Loucy (cell line): ENCODE measurements around the gene SCTR.

Experiments
- H2AFZ ChIP-seq: fragments of 200-600 bp; sonication (generic); 2 replicates; pipeline ENCODE4 v1.6.0; 2016; ENCODE audit warnings: antibody characterized with exemption, mild to moderate bottlenecking, low read length, moderate library complexity
- H3F3A ChIP-seq: fragments of 200-600 bp; 2 replicates; pipeline ENCODE4 v1.6.0; 2016; ENCODE audit warnings: antibody characterized with exemption, low read depth, mild to moderate bottlenecking
- H3K27me3 ChIP-seq: fragments of 200-600 bp; sonication (generic); 2 replicates; pipeline ENCODE4 v1.6.1; 2014; ENCODE audit warnings: low read length, mild to moderate bottlenecking; ENCODE audit not compliant: insufficient read depth, poor library complexity, severe bottlenecking
- H3K36me3 ChIP-seq: fragments of 200-600 bp; sonication (generic); 2 replicates; pipeline ENCODE4 v1.6.1; 2016; ENCODE audit warnings: low read length; ENCODE audit not compliant: insufficient read depth
- H3K4me1 ChIP-seq: fragments of 200-600 bp; sonication (generic); 2 replicates; pipeline ENCODE4 v1.5.1; 2014; ENCODE audit warnings: low read length, mild to moderate bottlenecking; ENCODE audit not compliant: insufficient read depth, poor library complexity, severe bottlenecking
- H3K4me2 ChIP-seq: fragments of 200-600 bp; sonication (generic); 2 replicates; pipeline ENCODE4 v1.6.0; 2014; ENCODE audit warnings: antibody characterized with exemption, low read length, low read depth, mild to moderate bottlenecking; ENCODE audit not compliant: poor library complexity, severe bottlenecking
- H3K4me3 ChIP-seq: fragments of 200-600 bp; sonication (generic); 2 replicates; pipeline ENCODE4 v1.5.1; 2014; ENCODE audit warnings: low read length, mild to moderate bottlenecking, mixed read lengths; ENCODE audit not compliant: poor library complexity, severe bottlenecking
- H3K79me2 ChIP-seq: fragments of 200-600 bp; sonication (generic); 2 replicates; pipeline ENCODE4 v1.6.1; 2014; ENCODE audit warnings: low read length; ENCODE audit not compliant: insufficient read depth
- H3K9ac ChIP-seq: fragments of 200-600 bp; sonication (generic); 2 replicates; pipeline ENCODE4 v1.6.0; 2014; ENCODE audit warnings: mild to moderate bottlenecking, low read depth, low read length, moderate library complexity; ENCODE audit not compliant: poor library complexity, severe bottlenecking
- H3K9me2 ChIP-seq: fragments of 200-600 bp; sonication (generic); replicated peaks from 2 replicates; pipeline ENCODE4 v1.6.1; 2016; ENCODE audit warnings: low read depth, low read length, mixed read lengths
- H3K9me3 ChIP-seq: fragments of 200-600 bp; sonication (generic); 2 replicates; pipeline ENCODE4 v1.6.1; 2014; ENCODE audit warnings: mild to moderate bottlenecking, antibody characterized with exemption, low read length, low read depth; ENCODE audit not compliant: insufficient read depth
- H4K20me1 ChIP-seq: fragments of 200-600 bp; sonication (generic); 2 replicates; pipeline ENCODE4 v1.6.0; 2014; ENCODE audit warnings: antibody characterized with exemption, low read length, mild to moderate bottlenecking; ENCODE audit not compliant: insufficient read depth, poor library complexity, severe bottlenecking
- CTCF ChIP-seq: fragments of 200-600 bp; sonication (generic); conservative IDR thresholded peaks from 2 replicates; pipeline ENCODE4 v1.5.1; 2014; ENCODE audit warnings: mild to moderate bottlenecking, antibody characterized with exemption, low read length
- EZH2phosphoT487 ChIP-seq: fragments of 200-600 bp; IDR thresholded peaks from 2 replicates; pipeline ENCODE4 v1.6.1; 2018; ENCODE audit warnings: antibody characterized with exemption, mild to moderate bottlenecking, moderate library complexity, borderline replicate concordance

SCTR gene

GRCh38 chr2:119414894-119415293, 109.4 kb downstream of the SCTR start:
- no peaks in the 10 kb centered on the region for H3K9me2 ChIP-seq

GRCh38 chr2:119409506-119409905, 114.8 kb downstream of the SCTR start:
- Histone ChIP-seq H4K20me1 (no peaks in the 10 kb centered on the region), H2AFZ (no peak overlapping the region), H3K36me3 (no peaks in the 10 kb centered on the region), H3F3A (no peaks in the 10 kb centered on the region), H3K4me2 (no peak overlapping the region), H3K9me2 (no peaks in the 10 kb centered on the region), H3K9ac (no peak overlapping the region), H3K79me2 (no peaks in the 10 kb centered on the region), H3K4me1 (peaks cover 5% of the 10 kb centered on the region), H3K9me3 (no peaks in the 10 kb centered on the region), H3K27me3 (no peaks in the 10 kb centered on the region), H3K4me3 (no peak overlapping the region)
- TF ChIP-seq CTCF = no peak
- TF ChIP-seq EZH2phosphoT487 = no peak

More at GRCh38 chr2:119414894-119415293, 109.4 kb downstream of the SCTR start:
- no peaks in the 10 kb centered on the region for H3K9me3 ChIP-seq
- H3K4me1 ChIP-seq = peaks cover 21% of the 10 kb centered on the region
- peak overlapping the region; percentile 22 for H3K4me2 ChIP-seq
- no peaks in the 10 kb centered on the region for H3K79me2 ChIP-seq
- peak overlapping the region; percentile 41; the same call in 1 of the 2 replicates for H2AFZ ChIP-seq
- no peak overlapping the region for H3K9ac ChIP-seq
- no peaks in the 10 kb centered on the region for H4K20me1 ChIP-seq
- H3K36me3 ChIP-seq = no peaks in the 10 kb centered on the region
- H3K27me3 ChIP-seq = no peaks in the 10 kb centered on the region
- no peaks in the 10 kb centered on the region for H3F3A ChIP-seq
- H3K4me3 ChIP-seq = no peak overlapping the region
- TF ChIP-seq CTCF = no peak
- no peak for TF ChIP-seq EZH2phosphoT487

- no peaks in the 10 kb centered on the region for H3F3A ChIP-seq
- H3K36me3 ChIP-seq = no peaks in the 10 kb centered on the region
- no peak overlapping the region for H3K9ac ChIP-seq
- no peaks in the 10 kb centered on the region for H4K20me1 ChIP-seq
- H3K4me1 ChIP-seq = no peaks in the 10 kb centered on the region
- no peaks in the 10 kb centered on the region for H3K9me2 ChIP-seq
- H3K79me2 ChIP-seq = no peaks in the 10 kb centered on the region
- H3K4me3 ChIP-seq = no peak overlapping the region
- H2AFZ ChIP-seq = no peak overlapping the region
- no peaks in the 10 kb centered on the region for H3K27me3 ChIP-seq
- TF ChIP-seq CTCF (no peak), EZH2phosphoT487 (no peak)
- H3K9me3 ChIP-seq = no peaks in the 10 kb centered on the region
- no peak overlapping the region for H3K4me2 ChIP-seq
Measured at GRCh38 chr2:119408221-119408619, 116.1 kb downstream of the SCTR start.
